GM18861 (cell line): ENCODE results near the gene CFAP58.
"Not testable (repeated sequence)": the region's sequence is repeated elsewhere in the genome, so short reads cannot be mapped to it uniquely, and the experiment has no call there.

Source experiments
- ATAC-seq: cut with Tn5 transposase; IDR thresholded peaks from one replicate; pipeline ENCODE4 v1.9.1; 2021; ENCODE audit not compliant: unreplicated experiment

CFAP58 gene

DNA sequence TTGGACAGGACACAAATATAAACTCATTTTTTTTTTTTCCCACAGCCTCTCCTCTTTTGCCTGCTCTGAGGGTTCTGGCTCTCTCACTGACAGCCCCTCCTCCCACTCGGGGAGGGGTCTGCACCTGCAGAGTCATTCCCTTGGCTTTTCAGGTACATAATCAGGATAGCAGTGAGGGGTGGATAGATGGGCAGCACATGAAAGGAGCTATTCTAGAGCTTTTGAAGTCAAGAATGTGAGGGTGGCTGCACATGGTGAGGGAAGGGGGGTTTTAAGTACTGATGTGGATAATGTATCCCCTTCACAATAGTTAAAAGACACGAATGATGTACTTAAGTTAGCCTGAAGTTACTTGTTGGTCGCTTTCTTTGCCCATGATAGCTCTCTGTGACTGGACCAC is 76.2 kb downstream of the CFAP58 start:
- no peak for ATAC-seq

DNA sequence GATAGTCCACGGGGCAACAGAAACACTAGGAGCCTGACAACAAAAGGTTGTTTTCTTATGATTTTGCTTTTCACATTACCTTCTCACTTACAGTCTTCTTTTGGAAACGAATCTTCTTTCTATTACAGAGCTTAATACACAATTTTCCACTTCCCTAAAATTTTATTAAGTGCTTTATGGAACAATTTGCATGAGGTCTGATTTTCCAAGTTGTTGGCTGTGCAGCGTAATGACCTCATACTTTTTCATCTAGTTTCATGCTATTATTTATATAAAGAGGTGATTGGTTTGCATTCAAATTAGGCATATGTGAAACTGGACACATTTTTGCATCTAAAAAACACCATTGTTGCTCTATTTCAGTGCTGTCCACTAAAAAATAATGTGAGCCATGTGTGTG is 76.7 kb downstream of the CFAP58 start:
- ATAC-seq = no peak

DNA sequence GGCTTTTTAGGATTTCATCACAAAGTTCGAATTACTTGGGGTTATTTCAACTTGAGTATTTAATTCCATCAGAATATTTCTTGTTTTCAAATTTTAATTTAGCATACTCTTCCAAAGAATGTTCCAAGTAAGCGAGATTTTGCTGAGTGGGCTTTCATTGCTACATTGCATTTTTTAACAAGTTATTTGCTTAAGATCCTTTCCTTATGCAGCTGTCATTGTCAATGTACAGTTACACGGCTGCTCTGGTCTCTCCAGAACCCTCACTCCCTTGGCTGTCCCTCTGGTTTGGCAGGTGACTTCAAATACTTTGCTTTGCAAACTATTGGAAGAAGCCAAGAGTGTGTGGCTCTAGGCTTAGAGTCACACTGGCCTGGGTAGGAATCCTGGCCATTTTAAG is 80.0 kb downstream of the CFAP58 start:
- no peak for ATAC-seq

DNA sequence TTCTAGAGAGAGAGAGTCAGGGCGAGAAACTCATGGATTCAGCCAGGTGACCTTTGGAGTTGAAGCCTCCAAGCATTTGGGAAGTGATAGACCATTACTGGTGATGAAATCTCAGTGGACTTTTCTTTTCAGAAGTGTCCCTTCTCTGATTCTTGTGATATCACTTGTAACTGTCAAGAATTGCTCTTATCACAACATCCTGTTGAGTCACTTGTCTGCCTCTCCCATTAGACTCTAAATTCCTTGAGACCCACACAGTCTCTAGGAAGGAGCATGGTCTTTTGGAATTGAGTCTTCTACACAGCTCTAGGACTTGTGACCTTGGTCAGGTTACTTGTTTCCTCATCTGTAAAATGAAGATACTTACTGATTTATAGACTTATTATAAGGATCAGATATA is 81.0 kb downstream of the CFAP58 start:
- no peak for ATAC-seq

DNA sequence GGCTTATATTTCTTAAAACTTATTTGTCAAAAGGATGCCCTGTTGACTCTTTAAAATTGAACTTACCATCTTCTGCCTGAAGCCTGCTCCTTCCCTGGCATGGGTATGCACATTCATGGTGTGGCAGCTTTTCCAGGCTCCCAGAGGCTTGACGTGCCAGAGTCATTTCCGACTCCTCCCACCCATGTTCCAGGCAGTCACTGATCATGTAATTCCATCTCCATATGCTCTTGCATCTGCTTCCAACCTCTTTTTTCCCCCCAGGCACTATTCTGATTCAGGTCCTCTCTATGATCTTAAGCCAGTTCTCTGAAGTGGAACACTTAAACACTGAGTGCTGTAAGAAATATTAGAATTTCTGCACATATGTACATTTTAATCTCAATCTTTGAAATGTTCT is 82.2 kb downstream of the CFAP58 start:
- ATAC-seq = no peak

DNA sequence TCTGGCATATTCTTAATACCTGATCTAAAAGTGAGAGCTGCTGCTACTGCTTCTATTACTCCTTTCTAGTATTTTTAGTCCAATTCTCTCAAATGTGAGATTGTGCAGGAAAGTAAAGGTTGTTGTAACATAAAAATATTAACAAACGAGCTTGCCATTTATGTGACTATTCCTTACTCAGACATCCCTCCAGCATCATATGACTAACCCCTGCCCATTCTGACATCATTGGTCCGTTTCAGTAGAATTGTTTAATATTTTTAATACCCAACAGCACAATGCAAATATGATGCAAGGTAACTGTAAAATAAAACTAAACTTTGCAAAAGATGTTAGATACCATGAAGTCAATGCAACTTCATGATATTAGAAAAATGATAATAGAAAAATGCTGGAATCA is 83.6 kb downstream of the CFAP58 start:
- ATAC-seq = no peak

DNA sequence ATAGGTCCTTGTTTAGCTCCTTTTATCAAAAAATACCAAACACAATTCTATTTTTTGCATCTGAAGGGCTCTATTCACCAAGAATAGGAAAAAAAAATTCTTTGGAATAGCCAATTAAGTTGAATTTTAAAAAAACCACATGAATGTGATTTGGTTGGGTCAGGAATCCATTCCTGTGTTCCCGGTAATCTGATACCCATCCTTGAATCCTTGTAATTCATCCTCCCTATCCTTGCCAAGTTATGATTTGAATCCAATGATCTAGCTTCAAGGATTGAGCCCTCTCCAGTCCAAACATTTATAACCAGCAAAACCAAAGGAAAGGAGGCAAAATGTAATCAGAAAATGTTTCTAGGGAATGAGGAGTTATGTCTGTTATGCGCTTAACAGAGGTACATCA is 86.6 kb downstream of the CFAP58 start:
- no peak for ATAC-seq

DNA sequence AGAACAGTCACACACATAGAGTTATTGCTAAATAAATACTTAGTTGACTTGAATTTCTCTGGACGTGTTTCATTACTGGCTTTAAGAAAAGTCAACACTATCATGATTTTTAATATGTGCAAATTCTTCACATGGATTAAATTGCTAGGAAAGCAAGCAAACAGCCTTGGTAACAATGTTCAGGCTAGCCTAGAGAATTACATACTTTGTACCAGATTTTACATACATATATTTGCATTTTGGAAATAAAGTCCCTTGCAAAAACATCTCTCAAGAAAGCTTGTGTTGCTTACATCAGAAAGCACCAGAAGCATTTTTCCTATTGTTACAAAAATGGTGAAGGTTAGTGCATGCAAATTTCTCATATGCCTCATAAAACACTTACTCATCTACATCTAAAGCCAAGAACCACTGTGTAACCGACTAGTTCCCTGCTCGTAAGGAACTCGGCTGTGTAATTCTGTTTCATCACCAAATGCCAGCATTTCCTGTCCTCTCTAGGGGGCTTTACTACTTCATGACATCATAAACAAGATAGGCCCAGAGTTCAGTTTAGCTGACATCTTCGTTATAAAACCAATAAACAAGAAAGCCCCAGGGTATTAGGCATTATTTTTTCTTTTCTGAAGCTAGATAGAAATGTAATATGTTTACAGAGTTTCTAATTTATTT is 87.8 kb downstream of the CFAP58 start:
- ATAC-seq = no peak

DNA sequence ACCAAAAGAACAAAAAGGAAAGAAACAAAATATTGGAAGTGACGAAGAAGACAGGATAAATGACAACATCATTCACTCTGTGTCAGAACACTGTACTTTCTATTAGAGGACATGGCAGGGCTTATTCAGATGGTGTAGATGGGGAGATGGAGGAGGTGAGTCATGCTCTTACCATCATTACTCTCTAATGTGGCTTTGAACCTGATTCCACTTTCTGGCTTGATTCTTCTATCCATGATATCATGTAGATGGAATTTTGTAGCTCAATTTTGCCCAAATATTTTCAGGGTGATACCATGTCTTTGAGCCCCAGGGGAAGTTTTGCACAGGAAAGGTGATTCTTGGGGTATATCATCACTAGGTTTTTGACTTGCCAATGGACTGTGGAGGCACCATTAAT is 91.7 kb downstream of the CFAP58 start:
- ATAC-seq = no peak

DNA sequence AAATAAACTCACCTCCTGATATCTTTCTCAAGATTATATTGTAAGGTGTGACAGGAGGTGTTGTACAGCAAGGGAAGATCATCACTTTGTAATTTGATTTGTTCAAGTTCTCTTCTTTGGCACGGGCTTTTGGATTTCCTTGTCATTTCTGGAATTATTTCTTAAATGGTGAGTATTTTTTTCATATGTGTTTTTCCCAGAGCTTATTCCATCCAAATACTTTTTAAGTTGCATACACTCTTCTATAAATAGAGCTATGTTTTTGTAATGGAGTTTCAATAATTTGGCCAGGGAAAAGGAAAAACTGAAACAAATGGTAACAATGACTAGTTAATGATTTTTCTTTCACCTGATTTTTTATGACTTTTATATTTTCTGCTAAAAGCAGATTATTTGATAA is 92.5 kb downstream of the CFAP58 start:
- no peak for ATAC-seq

DNA sequence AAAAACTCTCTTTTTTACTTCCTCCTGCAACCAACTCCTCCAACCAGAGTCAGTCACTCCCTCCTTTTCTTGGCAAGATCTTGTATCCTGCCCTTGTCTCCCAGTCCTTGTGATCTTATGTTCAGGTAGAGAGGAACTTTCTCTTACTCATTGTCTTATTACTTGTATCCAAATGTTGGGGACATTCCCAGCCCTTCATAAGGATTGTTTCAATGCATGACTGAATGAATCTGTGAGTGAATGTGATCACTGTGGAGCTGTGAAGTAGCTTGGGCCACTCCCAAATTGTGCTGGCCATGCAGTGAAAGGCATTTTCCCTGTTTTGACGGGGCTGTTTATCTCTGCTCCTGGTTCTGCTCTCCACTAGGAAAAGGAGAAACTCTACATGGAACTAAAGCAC is 93.7 kb downstream of the CFAP58 start:
- no peak for ATAC-seq

DNA sequence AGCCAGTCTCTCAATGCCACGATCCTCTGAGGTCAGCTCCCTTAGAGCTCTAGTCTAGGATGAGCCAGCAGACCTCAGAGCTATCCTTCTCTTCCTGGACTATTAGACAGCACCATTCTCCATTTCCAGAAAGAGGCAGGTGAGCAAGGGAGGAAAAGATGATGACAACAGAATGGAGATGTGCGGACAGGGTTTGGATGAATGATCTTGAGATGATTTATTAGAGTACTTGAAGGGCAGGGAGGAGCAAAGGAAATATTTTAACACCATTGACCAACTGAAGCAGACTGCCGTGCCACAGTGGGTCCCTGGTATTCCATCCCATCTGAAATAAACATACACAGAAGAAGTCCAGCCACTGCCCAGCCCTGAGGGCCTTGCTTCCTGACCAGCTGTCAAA is 94.3 kb downstream of the CFAP58 start:
- ATAC-seq = no peak

DNA sequence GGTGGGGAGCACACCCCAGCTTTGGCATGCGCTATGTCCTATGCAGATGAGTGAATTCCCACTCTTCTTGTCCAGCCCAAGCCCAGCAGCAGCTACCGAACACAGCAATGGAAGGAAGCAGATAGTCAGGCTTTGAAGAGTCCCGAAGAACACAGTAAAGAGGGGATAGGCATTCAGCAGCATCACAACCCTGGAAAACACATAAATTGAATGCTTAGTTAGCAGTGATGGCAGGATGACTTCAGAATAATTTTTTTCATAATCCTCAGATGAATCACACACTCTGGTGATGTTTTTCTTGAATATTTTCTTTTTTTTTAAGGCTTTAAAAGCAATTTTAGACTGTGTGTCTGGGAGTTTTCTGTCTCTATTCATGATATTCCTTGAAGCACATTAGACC is 95.8 kb downstream of the CFAP58 start:
- no peak for ATAC-seq

DNA sequence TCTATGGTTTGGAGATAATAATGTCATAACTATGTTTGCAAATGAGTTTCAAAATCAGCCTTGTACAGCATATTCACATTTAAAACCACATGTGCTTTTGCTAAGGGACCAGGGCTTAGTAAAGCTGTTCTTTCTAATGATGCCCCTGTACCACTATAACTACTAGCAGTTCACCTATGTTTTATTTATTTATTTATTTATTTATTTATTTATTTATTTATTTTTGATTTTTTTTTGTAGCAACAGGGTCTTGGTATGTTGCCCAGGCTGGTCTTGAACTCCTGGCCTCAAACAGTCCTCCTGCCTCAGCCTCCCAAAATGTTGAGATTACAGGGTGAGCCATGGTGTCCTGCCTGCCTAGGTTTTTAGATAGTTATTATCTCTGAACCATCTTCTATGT is 96.9 kb downstream of the CFAP58 start:
- ATAC-seq = no peak

DNA sequence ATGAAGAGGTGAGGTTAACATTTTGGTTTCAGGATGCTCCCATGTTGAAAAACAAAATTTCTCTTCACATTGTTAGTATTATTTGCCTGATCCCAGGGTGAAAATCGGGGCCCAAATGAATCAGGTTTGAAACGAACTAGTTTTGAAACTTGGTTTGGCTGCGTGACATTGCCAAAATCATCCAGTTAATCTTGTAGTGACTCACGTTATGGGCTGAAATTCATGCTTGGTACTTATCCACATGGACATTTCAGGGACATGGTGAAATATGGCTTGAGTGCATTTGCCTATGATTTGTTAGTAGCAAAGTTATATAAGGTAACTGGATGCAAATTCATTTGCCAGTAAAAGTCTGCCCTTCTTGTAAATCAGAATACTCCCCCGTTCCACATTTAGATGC is 97.3 kb downstream of the CFAP58 start:
- ATAC-seq = no peak

DNA sequence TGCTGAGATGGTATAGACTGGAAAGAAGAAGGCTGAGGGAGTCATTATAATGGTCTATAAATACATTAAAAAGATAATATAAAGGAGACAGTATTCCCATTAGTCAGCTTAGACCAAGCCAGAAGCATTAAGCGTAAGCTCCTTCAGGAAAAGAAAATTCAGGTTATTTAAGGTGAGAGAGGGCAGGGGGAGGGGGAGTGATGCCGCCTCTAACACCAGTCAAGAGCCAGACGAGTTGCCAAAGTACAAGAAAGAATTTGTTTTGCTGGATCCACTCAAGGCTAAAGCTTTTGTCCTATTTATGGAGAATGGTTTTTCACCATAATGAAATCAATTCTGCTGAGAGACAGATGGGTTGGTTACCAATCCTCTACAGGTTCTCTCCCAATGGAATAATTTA is 99.3 kb downstream of the CFAP58 start:
- no peak for ATAC-seq

DNA sequence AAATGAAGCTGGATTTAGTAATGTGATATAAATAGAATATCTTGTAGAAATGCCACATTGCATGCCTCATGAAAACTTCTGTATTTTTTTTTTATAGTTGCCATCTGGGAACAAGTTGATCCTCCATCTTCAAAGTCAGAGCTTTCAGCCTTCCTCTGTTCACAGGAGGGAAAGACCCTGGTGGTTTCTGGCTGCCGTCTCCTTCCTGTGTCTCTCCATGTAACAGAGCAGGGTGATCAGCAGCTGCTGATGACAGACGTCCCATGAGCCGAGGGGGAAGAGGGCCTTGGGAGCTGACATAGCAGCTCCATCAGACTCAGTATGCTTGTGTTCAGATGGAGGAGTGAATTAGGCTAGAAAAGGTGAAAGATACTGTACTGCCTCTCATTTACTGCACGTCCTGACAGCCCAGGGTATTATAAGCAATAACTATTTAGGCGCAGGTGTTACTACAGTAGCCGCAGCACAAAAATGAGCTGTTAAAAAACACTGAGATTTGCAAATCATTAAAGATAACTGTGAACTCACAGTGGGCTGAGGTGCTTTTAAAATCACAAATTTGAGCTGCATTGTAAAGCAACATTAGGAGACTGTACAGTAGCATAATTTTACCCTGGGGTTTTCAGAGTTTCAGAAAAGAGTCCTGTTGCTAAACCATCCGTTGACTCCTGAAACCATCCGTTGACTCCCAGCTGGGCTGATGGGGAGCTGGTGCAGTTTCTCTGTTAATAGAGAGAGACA is 103.3 kb downstream of the CFAP58 start:
- ATAC-seq = no peak

DNA sequence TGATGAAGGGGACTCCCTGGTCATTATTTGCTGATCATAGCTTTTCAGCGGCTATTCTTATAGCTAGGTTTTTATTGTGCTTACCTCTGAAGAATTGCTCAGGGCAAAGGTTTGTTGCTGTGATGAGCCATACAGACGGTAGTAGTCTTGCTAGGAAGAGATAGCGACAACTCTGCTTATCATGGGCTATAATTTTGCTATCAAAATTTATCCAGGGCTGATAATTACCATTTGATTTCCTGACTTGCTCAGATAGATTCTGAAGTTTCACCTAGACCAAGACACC is 103.9 kb downstream of the CFAP58 start:
- ATAC-seq = no peak

DNA sequence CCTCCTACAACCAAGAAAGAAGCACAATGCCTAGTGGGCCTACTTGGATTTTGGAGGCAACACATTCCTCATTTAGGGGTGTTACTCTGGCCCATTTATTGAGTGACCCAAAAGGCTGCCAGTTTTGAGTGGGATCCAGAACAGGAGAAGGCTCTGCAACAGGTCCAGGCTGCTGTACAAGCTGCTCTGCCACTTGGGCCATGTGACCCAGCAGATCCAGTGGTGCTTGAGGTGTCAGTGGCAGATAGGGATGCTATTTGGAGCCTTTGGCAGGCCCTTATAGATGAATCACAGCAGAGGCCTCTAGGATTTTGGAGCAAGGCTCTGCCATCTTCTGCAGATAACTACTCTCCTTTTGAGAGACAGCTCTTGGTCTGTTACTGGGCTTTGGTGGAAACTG is 111.9 kb downstream of the CFAP58 start:
- ATAC-seq = not testable (repeated sequence)

DNA sequence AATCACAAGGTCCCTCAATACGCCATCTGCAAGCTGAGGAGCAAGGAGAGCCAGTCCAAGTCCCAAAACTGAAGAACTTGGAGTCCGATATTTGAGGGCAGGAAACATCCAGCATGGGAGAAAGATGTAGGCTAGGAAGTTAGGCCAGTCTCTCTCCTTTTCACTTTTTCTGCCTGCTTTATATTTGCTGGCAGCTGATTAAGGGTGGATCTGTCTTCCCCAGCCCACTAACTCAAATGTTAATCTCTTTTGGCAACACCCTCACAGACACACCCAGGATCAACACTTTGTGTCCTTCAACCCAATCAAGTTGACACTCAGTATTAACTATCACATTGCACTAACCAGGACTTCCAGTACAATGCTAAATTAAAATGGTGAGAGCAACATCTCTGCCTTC is 115.2 kb downstream of the CFAP58 start:
- ATAC-seq = not testable (repeated sequence)

DNA sequence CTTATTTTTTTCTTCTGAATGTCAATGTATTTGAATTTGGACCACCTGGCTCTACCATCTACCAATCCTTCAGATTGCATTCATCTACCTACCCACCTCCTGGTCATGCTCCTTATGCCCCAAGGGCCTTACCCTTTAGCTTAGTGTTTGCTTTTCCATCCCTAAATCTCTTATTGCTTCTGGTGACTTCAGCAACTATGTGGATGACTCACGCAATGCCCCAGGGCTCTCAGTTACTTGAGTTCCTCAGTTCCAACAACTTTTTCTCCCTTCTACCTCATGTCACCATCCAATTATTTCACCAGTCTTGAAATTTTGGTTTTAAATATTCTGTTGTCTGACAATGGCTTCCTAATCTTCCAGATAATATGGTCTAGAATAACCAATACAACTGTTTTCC is 118.9 kb downstream of the CFAP58 start:
- ATAC-seq = no peak

DNA sequence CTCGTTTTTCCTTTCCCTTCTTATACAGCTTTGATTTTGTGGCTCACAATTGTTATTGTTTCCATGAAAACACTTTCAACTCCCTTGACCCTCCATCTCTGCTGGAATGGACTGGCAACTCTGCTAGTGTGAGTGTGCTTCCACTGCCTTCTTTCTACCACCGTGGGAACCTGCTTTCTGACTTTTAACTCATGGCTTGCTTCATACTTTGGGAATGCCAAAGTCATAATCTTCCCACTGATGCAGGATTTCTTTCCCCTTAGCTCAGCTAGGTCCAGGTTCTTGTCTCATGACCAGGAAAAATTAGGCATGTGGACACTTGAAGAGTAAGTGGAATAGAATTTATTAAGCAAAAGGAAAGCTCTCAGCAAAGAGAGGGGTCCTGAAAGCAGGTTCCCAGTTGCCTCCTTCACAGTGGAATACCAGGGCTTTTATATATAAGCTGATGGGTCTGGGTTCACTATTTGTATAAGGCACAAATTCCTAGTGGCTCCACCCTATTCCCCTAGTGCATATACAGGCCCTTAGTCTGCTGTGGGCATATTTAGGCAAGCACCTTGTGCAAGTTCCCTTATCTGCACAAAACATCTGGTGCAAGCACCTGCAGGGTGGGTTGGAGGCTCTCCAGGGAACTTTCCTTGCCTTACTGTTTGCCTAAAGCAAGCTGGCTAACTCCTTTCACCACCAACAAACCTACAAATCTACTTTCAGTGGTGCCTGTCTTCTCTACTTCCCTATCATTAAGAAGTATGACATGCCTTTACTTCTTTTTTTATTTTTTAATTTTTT is 119.5 kb downstream of the CFAP58 start:
- no peak for ATAC-seq
